GM18909 (cell line): ENCODE measurements around the gene PPP2R3A.

Experiments used
- ATAC-seq: cut with Tn5 transposase; IDR thresholded peaks from one replicate; pipeline ENCODE4 v1.9.1; 2021; ENCODE audit warnings: mild to moderate bottlenecking; ENCODE audit not compliant: unreplicated experiment, poor library complexity

The PPP2R3A gene

DNA sequence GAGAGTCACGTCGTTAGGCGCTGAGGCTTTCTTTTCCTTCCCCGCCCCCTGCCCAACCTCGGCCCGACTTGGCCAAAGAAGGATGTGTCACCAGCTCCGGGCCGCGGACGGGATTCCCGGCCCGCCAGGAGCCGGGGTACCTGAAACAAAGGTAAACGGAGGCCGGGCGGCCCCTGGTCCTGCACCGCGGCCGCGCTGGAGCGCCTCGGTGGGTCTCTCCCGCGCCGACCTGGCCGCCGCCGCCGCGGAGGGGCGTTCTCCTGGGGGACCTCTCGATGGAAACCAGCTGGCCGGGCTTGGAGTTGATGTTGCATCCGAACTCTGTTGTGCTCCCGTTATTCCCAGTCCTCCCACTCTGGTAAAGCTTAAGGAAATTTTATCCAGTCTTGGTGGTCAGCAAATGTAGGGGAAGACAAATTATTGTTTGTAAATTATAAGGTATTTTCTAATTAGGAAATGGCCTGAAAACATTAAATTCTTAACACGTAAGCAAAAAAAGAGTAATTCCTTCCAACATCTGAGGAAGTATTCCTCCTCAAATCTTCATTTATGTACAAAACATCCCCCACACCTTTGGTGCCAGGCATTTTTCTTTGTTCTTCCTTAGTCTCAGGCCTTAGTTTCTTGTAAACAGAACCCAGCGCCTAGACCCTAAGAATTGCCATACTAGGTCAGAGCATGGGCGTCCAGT, 888 bp downstream of the PPP2R3A start:
- peak; percentile 16 for ATAC-seq

DNA sequence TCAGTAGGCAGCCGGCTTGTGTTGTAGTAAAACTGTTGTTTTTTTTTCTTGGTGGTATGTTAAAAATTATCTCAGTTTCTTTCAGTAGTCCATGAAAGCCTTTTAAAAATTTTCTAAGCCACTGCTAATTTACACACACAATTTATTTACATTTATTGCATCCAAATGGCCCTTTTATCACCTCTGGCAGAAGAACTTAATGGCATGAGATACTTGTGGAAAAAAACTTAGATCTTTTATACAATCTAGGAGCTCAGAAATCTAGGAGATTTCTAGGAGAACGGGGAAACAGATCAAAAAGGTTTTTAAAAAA, 1.4 kb downstream of the PPP2R3A start:
- no peak for ATAC-seq

DNA sequence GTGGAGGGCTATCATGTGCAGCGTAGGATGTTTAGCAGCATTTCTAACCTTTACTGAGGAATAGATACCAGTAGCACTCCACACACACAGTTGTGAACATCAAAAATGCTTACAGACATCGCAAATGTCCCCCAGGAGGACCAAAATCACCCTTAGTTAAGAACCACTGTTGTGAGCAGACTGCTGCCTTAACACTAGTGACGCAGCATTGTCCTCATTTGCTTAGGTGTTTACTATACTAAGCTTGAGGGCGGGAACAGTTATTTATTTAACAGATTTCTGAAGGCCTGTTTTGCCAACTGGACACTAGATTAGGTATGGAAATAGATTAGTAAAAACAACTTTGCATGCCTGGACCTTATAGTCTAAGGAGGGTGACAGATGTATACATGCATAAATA, 2.3 kb downstream of the PPP2R3A start:
- ATAC-seq = no peak

DNA sequence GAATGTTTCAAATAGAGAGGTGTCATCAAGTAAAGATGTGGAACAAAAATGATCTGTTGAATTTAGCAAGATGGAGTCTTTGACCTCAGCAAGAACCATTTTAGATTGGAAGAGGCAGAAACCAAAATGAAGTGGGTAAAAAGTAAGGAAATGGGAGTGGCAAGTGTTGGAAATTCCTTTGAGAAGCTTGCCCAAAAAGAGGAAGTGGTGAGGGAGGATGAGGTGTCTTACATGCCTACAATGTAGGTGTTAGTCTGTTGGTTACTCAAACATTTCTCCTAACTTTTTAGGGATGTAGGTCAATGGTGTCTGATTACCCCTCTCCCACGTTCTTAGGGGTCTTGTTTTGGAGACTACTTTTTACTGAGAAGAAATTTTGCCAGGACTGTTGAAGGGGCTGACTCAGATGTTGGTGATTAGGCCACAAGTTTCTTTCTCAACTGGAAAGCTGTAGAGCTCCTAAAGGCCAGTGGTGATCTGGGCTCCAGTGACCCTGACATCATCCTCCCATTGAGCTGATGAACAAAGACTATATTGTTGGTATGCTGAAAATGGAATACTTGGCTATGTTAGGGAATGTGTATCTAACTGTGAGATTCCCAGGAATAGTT, 5.1 kb downstream of the PPP2R3A start:
- ATAC-seq = no peak

DNA sequence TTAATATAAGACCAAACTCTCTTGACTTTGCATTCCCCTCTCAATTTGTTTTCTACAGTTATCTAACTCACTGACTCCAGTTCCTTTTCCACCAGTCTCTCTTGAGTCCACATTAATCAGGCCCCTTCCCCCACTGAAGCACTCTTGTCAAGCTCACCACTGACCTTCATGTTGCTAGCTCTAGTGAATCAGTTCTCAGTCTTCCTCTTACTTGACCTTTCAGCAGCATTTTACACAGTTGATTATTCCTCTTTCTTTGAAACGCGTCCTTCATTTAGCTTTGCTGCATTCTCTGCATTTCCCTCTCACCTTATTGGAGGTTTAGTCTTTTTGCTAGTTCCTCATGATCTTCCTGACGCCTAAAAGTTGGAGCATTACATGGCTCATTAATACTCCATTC, 8.3 kb downstream of the PPP2R3A start:
- ATAC-seq = no peak

DNA sequence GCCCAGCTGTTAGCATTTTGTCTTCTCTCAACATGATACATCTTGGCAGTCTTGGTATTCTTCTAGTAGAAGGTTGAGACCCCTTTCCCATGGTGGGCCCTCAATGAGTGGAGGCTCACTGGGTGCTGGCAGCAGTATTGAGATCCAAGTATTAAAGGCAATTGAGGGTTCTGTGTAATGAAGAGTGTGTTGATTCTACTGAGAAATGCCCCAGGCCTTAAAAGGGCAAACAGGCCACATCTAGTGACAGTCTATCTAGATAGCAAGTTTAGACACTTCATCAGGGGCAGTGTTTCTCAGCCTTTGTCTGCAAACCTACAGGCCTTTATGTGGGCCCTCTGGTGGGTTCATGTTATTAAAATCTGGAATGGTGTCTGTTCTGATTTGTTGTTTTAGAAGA, 9.5 kb downstream of the PPP2R3A start:
- no peak for ATAC-seq

DNA sequence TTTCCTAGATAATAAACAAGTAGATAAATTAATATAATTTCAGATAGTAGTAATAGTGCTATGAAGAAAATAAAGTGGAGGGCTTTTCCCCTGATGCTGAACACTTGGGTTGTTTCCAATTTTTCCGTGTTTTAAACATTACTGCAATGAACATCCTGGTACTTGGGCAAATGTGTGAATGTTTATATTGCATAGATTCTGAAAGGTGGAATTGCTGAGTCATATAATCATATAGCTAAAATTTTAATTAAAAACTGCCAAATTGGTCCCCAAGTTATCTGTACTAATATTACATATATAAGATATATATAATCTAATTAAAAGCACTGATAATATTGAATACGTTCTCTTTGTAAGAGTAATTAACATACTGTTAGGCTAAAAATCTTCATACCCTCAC, 10.0 kb downstream of the PPP2R3A start:
- ATAC-seq = no peak

DNA sequence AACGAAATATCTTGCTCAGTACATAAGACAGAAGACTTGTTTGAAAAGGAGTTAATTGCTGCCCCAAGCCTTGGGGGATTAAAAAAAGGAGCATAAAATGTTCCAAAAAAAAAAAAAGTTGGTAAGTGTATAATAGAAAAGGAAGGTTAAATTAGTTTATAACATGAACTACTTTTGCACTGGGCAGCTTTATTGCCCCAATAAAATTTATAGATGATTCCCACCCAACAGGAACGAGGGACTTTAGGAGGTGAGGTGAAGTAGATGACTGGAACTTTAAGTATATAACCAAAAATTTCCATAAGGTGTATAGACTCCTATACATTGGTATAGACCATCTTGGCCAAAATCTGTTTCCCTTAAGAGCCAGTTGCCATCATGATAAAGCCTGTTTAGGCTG, 14.8 kb downstream of the PPP2R3A start:
- ATAC-seq = no peak

DNA sequence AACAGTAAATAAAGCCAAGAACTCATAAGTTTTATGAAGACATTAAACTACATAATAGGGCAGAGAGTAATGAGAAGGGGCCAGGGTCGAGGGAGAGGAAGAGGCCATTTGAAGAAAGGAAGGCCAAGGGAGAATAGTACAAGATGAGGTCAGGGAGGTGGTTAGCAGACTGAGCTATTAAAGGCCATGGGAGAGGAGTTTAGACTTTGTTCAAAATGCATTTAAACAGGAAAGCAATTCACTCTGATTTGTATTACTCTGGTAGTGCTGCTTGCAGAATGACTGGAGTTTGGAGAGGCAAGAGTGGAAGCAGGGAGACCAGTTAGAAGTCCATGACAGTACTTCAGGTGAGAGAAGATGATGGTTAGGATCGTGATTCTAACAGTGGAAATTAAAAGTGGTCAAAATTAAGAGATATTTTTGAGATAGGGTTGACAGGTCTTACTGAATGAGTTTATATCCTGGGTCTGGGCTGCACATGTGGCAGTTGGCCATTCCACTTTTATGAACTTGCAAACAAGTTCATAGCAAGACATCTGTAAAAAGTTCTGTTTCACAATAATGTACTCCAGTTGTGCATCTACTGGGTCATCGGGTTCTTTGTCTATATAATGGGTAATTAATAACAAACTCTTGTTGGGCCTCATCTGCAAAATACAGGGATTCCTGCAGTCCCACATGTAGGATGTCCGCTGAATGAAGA, 16.3 kb downstream of the PPP2R3A start:
- no peak for ATAC-seq

DNA sequence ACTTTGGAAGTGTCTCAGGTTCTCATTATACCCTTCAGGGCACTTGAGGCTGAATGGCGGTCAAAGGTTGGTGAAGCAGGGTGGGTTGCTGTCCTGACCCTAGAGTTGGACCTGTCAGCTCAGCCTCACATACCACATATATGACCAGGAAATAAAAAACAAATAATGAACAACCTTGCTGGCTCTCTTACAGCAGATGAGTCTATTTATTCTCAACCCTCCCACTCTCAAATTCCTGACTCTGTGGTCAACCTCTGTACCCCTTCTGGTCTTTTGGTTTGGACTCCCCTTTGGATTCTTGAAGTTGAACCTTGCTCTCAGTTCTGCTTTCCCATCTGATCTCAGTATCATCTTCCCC, 16.9 kb downstream of the PPP2R3A start:
- ATAC-seq = no peak

DNA sequence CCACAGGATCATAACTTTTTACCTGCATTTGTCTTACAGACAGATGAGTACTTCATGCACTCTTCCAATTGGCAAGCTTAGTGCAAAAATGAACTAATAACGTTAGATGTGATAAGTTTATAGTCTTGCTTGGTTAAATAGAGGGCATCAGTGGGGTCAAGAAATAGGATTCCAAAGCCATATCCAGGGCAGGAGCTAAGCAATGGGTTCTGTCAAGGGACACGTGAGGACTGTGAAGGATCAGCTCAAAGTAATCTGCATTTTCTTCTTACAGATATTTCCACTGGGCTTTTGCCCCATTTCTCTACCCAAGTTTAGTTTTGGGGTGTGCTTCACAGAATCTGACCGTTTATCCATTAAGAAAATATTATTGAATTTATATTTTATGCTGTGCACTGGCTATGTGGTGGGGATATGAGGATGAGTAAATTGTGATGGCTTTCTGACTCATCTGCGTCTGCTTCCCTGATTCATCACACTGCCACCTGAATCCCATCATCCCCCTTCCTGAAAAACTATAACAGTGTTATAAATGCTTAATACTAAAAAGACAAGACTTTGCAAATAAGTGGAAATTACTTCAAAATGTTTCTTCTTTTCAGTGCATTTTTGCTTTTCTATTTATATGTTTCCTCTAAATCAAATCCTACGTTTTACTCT, 17.5 kb downstream of the PPP2R3A start:
- ATAC-seq = no peak

DNA sequence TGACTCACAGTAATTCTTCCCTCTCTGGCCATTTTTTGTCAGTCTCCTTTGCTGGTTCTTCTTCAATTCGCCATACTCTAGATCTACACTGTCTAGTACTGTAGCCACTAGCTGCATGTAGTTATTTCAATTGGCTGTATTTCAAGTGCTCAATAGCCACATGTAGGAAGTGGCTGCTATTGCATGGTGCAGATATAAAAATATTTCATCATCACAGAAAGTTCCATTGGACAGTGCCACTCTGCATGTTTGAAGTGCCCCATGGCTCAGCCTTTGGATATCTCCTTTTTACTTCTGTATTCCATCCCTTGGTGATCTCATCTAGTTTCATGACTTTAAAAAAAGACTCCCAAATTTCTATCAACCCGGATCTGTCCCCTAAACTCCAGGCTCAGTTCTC, 22.1 kb downstream of the PPP2R3A start:
- ATAC-seq = no peak

DNA sequence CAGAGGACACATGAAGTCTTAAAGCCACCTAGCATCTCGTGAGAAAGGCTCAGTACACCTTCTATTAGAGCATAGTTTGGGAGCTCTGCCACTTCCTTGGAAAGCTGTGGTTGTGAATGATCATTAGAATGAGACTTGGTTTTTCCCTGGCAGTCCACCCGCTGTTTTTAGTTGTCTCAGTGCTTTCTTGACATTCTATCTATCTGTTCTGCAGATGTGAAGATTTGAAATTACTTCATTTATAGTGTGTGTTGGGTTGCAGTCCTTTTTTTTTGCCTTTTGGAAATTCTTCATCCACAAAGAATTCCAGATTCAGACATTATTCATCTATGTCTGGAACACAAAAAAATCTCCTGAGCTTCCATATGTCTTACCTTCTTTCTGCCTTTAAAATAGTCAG, 23.7 kb downstream of the PPP2R3A start:
- no peak for ATAC-seq

DNA sequence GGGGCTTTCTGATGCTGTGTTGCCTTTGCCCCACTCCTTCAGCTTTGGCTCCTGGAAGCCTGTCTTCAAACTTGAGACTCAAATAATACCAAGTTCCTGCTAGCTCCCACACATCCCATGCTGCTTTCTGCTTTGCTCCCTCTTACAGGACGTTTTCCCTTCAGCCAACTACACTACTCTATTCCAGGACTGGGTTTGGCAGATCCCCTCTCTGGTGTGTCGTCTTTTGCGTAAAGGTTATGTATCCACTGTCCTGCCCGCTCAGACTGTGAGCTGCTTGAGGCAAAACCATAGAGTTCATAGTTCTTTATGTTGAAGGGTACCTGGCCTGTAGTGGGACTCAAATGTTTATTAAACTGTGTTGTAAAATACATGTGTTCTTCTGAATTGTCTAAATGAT, 25.4 kb downstream of the PPP2R3A start:
- ATAC-seq = no peak

DNA sequence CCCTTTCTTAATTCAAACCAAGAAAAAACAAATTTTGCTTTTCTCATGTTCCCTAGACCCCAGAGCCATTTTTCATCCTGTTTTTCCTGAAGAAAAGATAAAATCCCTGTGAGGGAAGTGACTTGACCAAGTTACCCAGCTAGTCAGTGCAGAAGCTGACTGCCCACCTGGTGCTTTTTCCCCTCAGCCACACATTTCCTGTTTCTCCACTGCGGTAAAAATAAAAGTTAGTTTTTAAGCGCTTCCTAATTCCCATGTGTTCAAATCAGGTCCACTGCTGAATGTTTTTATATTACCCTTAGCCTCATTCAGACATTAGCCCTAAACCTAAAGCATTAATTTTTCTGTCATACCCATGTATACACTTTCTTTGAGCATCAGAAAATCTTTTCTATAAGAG, 26.1 kb downstream of the PPP2R3A start:
- no peak for ATAC-seq

DNA sequence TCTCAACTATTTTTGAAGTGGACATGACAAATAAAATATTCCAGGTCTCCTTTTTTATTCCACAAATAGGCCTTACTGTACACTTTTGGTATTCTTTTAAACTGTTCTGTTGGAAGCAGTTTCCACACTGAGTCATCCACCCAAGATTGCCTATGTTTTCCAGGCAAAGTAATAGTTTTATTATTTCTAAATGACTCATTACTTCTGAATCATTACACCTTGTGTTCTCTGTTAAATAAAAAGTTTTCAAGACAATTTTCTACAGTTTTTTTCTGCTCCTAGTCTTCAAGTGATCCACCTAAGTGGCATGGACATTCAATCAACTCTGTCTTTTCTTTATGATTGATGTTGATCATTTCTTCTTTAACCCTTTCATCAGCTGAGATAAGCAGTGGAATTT, 26.5 kb downstream of the PPP2R3A start:
- ATAC-seq = no peak

DNA sequence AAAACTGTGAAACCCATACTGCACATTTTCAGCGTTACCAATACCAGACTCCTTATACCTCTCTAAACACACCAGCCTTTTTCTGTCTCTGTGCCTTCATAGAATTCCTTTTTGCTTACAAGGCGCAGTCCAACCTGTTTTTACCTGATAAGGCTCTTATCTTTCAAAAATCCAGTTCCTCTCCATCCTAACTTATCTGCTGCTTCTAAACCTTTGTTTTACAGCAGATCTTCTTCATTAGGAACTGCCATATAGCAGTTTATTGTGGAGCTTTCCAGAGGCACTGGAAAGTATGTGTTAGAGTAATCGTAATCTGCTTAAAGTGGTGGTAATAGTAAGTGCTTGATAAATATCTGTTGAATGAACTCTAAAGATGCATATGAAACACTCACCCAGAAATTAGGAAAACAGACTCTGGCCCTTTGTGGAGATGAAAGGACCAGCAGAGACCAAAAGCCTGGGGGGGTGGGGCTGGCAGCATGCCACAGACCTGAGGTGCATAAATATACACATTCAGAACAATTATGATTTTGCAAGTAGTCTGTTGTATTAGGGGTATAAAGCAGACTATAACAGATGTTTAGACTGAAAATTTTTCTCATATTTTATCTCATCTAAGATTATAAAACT, 29.3 kb downstream of the PPP2R3A start:
- no peak for ATAC-seq

DNA sequence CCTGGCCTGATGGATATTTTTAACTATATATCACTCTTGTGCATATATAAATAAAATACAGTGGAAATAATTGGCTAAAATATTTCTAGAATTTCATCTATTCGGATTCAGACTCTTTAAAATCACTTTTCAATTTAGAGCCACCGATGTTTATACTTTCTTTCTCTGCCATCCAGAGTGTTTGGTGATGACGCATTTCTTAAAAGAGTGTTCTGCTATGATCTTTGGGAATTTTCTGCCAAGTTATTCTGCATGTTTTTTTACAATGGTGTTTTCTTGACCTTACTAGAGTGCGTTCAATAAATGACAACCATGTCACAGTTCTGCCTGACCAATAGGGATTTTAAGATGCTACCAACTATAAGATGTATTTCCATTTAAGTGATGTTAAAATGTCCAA, 30.2 kb downstream of the PPP2R3A start:
- ATAC-seq = no peak

DNA sequence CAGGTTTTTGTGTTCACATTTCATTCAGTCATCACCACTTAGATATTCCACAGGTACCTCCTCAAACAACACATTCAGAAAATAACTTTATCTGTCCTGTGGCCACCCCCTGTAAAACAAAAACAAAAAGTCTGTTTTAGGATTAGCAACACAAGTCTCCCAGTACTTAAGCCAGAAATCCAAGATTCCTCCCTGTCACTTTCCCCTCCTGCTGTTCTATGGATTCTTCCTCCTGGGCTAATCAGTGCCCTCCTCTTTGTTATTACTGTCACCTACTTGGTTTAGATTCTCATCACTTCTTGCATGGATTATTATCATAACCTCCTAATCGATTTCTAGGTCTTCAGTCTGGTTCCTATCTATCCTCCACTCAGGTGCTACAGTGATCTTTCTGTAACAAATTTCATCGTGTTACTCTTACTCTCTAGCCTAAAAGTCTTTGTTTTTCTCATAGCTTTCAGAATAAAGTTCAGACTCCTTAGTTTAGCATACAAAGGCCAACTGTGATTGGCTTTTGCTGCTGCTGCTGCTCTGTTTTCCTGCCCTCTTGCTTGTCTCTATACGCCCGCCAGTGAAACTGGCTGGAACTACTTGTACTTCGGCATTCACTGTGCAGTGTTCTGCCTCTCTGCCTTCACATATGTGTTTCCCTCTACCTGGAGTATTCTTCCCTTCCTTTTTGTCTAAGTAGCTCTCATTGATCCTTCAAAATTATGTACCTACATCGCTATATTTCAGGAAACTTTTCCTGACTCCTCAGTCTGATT, 32.2 kb downstream of the PPP2R3A start:
- ATAC-seq = no peak

DNA sequence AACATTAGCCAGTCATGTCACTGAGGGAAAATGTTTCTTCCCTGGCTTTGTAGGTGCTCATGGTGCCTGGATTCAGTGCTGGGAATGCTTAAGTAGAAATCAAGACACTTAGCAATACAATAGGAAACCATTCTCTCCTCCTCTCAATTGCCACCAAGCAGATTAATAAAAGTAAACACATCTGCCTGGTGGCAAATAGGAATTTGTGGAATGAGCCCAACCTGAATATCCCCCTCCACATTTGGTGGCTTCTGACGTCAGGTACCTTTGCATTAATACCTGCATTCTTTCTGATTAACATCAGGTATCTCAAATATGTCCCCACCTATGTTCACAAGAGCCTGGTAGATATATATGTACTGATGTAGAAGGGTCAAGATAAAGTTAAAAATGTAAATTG, 42.7 kb downstream of the PPP2R3A start:
- ATAC-seq = no peak
